Retinal pigment epithelial cell (primary cell): ENCODE measurements around the gene SLC29A1.

ENCODE experiments used
- DNase-seq: peaks from one replicate; pipeline ENCODE4 v3.0.0-alpha.2; 2010; ENCODE audit warnings: low read depth
- H3K4me3 ChIP-seq: 2 replicates; pipeline ENCODE4 v1.5.1; 2011; ENCODE audit warnings: mild to moderate bottlenecking, low read length, control low read depth, moderate library complexity
- TF ChIP-seq, protein P1 (sequence below): conservative IDR thresholded peaks from 2 replicates; pipeline ENCODE4 v1.5.1; 2011; ENCODE audit warnings: low read depth, low read length, control low read depth, inconsistent platforms

SLC29A1 gene

GRCh38 chr6:44268095-44268628, 44.8 kb downstream of the SLC29A1 start:
- H3K4me3 ChIP-seq, result no peak overlapping the region
- DNase-seq, result no peak
- TF ChIP-seq, protein P1, sequence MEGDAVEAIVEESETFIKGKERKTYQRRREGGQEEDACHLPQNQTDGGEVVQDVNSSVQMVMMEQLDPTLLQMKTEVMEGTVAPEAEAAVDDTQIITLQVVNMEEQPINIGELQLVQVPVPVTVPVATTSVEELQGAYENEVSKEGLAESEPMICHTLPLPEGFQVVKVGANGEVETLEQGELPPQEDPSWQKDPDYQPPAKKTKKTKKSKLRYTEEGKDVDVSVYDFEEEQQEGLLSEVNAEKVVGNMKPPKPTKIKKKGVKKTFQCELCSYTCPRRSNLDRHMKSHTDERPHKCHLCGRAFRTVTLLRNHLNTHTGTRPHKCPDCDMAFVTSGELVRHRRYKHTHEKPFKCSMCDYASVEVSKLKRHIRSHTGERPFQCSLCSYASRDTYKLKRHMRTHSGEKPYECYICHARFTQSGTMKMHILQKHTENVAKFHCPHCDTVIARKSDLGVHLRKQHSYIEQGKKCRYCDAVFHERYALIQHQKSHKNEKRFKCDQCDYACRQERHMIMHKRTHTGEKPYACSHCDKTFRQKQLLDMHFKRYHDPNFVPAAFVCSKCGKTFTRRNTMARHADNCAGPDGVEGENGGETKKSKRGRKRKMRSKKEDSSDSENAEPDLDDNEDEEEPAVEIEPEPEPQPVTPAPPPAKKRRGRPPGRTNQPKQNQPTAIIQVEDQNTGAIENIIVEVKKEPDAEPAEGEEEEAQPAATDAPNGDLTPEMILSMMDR, result peak; percentile 99

- no peak overlapping the region for H3K4me3 ChIP-seq
- TF ChIP-seq, protein P1, result no peak
- DNase-seq, result no peak
Observed at GRCh38 chr6:44269178-44269920, 46.0 kb downstream of the SLC29A1 start.

- no peak for DNase-seq
- TF ChIP-seq, protein P1, result no peak
- H3K4me3 ChIP-seq, result peak within 1 kb of the TSS; percentile 21
Observed at GRCh38 chr6:44269921-44270525, 46.6 kb downstream of the SLC29A1 start, which contains the start of gene TMEM151B. Gene TMEM151B (plus strand): TSS chr6:44270450. CDS start chr6:44270743, 293 bp downstream.

DNA sequence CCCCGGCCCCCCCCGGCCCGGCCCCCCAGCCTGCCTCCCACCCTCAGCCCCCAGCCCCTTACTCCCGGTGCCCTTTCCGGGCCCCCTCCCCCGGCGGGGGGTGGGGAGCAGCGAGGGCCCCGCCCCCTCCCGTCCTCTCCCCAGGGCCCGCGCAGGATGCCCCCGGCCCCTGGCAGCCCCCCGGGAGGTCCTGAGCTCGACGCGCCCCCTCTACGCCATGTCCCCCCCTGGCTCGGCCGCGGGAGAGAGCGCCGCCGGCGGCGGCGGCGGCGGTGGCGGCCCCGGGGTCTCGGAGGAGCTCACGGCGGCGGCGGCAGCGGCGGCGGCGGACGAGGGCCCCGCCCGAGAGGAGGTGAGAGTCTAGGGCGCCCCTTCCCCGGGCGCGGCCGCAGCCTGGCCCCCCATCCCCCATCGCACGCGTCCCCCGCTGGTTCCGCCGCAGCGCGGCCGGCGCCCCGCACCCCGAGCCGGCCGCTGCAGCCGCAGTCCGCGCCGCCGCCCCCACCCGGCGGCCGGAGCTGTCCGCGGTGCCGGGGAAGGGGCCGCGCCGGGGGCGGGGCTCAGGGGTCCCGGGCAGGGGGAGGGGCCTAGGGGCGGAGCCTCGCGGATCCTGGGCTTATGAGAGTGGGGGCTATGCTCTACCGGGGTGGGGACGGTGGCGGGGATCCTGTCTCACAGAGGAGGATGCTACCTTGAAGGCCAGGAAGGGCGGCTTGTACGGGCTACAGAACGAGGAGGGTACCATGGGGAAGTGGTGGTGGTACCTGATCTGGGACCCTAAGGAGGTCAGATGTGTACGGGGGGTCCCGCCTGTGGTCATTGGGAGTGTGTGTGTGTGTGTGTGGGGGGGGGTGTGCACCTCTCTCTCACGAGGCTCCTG, 47.4 kb downstream of the SLC29A1 start:
- no peak for DNase-seq
- TF ChIP-seq, protein P1, result no peak
- H3K4me3 ChIP-seq, result peak overlapping the region; percentile 21

DNA sequence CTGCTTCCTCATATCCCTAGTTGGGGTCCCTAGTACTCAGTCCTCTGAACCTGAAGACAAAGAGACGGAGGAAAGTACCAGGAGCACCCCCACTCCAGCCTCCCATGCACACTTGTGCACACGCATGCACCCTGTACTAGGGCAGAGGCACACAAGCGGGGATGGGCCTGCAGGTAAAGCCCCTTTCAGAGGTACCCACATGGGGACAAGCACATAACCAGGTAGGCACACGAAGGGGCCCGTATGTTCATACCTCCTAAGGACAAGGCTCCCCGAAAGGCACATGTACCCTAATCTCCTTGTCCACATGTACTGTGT, 48.0 kb downstream of the SLC29A1 start:
- DNase-seq, result no peak
- TF ChIP-seq, protein P1, result no peak
- no peak overlapping the region for H3K4me3 ChIP-seq

GRCh38 chr6:44271914-44272313, 48.5 kb downstream of the SLC29A1 start:
- no peak overlapping the region for H3K4me3 ChIP-seq
- DNase-seq, result no peak
- TF ChIP-seq, protein P1, result no peak
